Activated CD4-positive, alpha-beta T cell treated with anti-CD3 and anti-CD28 coated beads for 36 hours (primary cell): Measurements from ENCODE around the gene SCYGR5. TPM values are rescaled to one million over a fixed set of nuclear protein-coding genes. Genes with fewer than 3 reads are reported as not detected.
"Not testable (repeated sequence)": the region's sequence is repeated elsewhere in the genome, so short reads cannot be mapped to it uniquely, and the experiment has no call there.

Experiments used
- ATAC-seq: fragments of 200-7000 bp; cut with Tn5 transposase; one replicate; pipeline ENCODE4 v1.10.0; 2021; ENCODE audit warnings: mild to moderate bottlenecking, moderate library complexity
- CTCF ChIA-PET: fragments of 350-600 bp; sonication (Branson Sonifier 250); formaldehyde crosslinking; loops from one replicate; lab custom pipeline; 2021; ENCODE audit warnings: antibody characterized with exemption; lab: Charles Lee
- POLR2A ChIA-PET: fragments of 350-600 bp; sonication (Branson Sonifier 250); formaldehyde crosslinking; loops from one replicate; lab custom pipeline; 2021; ENCODE audit warnings: antibody characterized with exemption, inconsistent platforms; lab: Charles Lee
- DNase-seq: peaks from one replicate; pipeline ENCODE4 v3.0.0-alpha.2; 2020
- H3K27ac Mint-ChIP-seq: one replicate; pipeline ENCODE4 v1.8.0; 2021; ENCODE audit warnings: mixed read lengths
- H3K27me3 Mint-ChIP-seq: one replicate; pipeline ENCODE4 v1.8.0; 2021; ENCODE audit warnings: mixed read lengths
- H3K36me3 Mint-ChIP-seq: one replicate; pipeline ENCODE4 v1.8.0; 2021; ENCODE audit warnings: low read depth, mixed read lengths
- H3K4me1 Mint-ChIP-seq: one replicate; pipeline ENCODE4 v1.8.0; 2021; ENCODE audit warnings: mixed read lengths
- H3K4me3 Mint-ChIP-seq: one replicate; pipeline ENCODE4 v1.8.0; 2021; ENCODE audit warnings: mild to moderate bottlenecking, moderate library complexity, mixed read lengths
- H3K9me3 Mint-ChIP-seq: one replicate; pipeline ENCODE4 v1.8.0; 2021; ENCODE audit warnings: low read depth, mixed read lengths
- intact Hi-C, 2 experiments: fragments of 100-400 bp; cut with DNase I in 1 of 2; cut with micrococcal nuclease in 1 of 2; formaldehyde crosslinking; loops; one replicate each; pipeline versions ENCODE4 v1.14.2 to v1.15.1; 2022 to 2024; cut with DNase I, micrococcal nuclease
- total RNA-seq, 2 experiments: library from RNA; stranded (reverse); gene quantifications; one replicate each; pipeline ENCODE4 v1.2.3, GENCODE V29; 2021

Gene SCYGR5
- total RNA-seq, 2 experiments from 2014 or later: not detected

- Mint-ChIP-seq H3K4me1 (no peaks in the 10 kb centered on the region), H3K36me3 (no peaks in the 10 kb centered on the region), H3K27ac (no peak overlapping the region), H3K9me3 (no peaks in the 10 kb centered on the region), H3K27me3 (peaks cover 9% of the 10 kb centered on the region), H3K4me3 (no peak overlapping the region)
- intact Hi-C loops: no loop called here
- CTCF ChIA-PET: interaction anchor here (0.6 to 1.3 kb wide), 4 partner anchors 10 to 14 kb away, joined by 3 to 7 read pairs (median 3); no protein-coding TSS in a partner anchor
- POLR2A ChIA-PET: no interaction called here
- DNase-seq (no peak), ATAC-seq (no peak)
These were observed 22.5 kb upstream of the SCYGR5 start for GRCh38 chr2:227643990-227644551.

GRCh38 chr2:227653419-227653818 lies 13.2 kb upstream of the SCYGR5 start:
- Mint-ChIP-seq H3K9me3 (no peaks in the 10 kb centered on the region), H3K4me1 (peaks cover 5% of the 10 kb centered on the region), H3K4me3 (no peak overlapping the region), H3K36me3 (no peaks in the 10 kb centered on the region), H3K27me3 (peaks cover 18% of the 10 kb centered on the region), H3K27ac (no peak overlapping the region)
- DNase-seq (no peak), ATAC-seq (no peak)
- ChIA-PET CTCF (interaction anchor here (0.9 kb wide), 1 partner anchor 20 kb away, joined by 3 read pairs; no protein-coding TSS in a partner anchor), POLR2A (no interaction called here)
- intact Hi-C loops: loop anchor here in 1 of 2 experiments (10.0 kb wide), 1 partner anchor 249 kb away; no protein-coding TSS in a partner anchor

- POLR2A ChIA-PET: no interaction called here
- CTCF ChIA-PET: no interaction called here
- no peaks in the 10 kb centered on the region for H3K9me3 Mint-ChIP-seq
- no peak for ATAC-seq
- DNase-seq: no peak
- H3K27ac Mint-ChIP-seq: no peak overlapping the region
- intact Hi-C loops: loop anchor here (2.0 to 10.0 kb wide), 2 partner anchors 28 to 250 kb away; no protein-coding TSS in a partner anchor
- no peak overlapping the region for H3K4me3 Mint-ChIP-seq
- peaks cover 5% of the 10 kb centered on the region for H3K4me1 Mint-ChIP-seq
- H3K27me3 Mint-ChIP-seq: peaks cover 14% of the 10 kb centered on the region
- H3K36me3 Mint-ChIP-seq: no peaks in the 10 kb centered on the region
These were observed 12.2 kb upstream of the SCYGR5 start for GRCh38 chr2:227654426-227654825.

- DNase-seq: no peak
- H3K4me1 Mint-ChIP-seq: peaks cover 5% of the 10 kb centered on the region
- ChIA-PET POLR2A (no interaction called here), CTCF (interaction anchor here (0.6 to 1.0 kb wide), 2 partner anchors 11 to 32 kb away, joined by 3 to 4 read pairs; no protein-coding TSS in a partner anchor)
- no peak overlapping the region for H3K27ac Mint-ChIP-seq
- H3K9me3 Mint-ChIP-seq: no peaks in the 10 kb centered on the region
- H3K36me3 Mint-ChIP-seq: no peaks in the 10 kb centered on the region
- H3K4me3 Mint-ChIP-seq: no peak overlapping the region
- H3K27me3 Mint-ChIP-seq: peaks cover 12% of the 10 kb centered on the region
- intact Hi-C loops: loop anchor here (2.0 to 10.0 kb wide), 6 partner anchors 29 to 251 kb away; no protein-coding TSS in a partner anchor
- peak; percentile 84 for ATAC-seq
These were observed 11.2 kb upstream of the SCYGR5 start for GRCh38 chr2:227655454-227655853.

- peaks cover 12% of the 10 kb centered on the region for H3K27me3 Mint-ChIP-seq
These were observed 9.3 kb upstream of the SCYGR5 start for GRCh38 chr2:227657199-227657845.

GRCh38 chr2:227661025-227661649 lies 5.5 kb upstream of the SCYGR5 start:
- Mint-ChIP-seq H3K9me3 (no peaks in the 10 kb centered on the region), H3K36me3 (no peaks in the 10 kb centered on the region), H3K27me3 (peaks cover 4% of the 10 kb centered on the region), H3K27ac (no peak overlapping the region), H3K4me1 (no peaks in the 10 kb centered on the region), H3K4me3 (no peak overlapping the region)
- ChIA-PET CTCF (interaction anchor here (3.7 kb wide), 1 partner anchor 105 kb away, joined by 55 read pairs; no protein-coding TSS in a partner anchor), POLR2A (no interaction called here)
- DNase-seq (no peak), ATAC-seq (no peak)
- intact Hi-C loops: no loop called here

More at GRCh38 chr2:227657199-227657845, 9.3 kb upstream of the SCYGR5 start:
- peaks cover 5% of the 10 kb centered on the region for H3K4me1 Mint-ChIP-seq
- H3K4me3 Mint-ChIP-seq: no peak overlapping the region
- H3K27ac Mint-ChIP-seq: no peak overlapping the region
- ATAC-seq (no peak), DNase-seq (no peak)
- CTCF ChIA-PET: interaction anchor here (0.6 to 3.7 kb wide), 26 partner anchors 8 to 533 kb away, joined by 3 to 55 read pairs (median 4); partner anchors contain the start of gene SCYGR5
- no peaks in the 10 kb centered on the region for H3K36me3 Mint-ChIP-seq
- POLR2A ChIA-PET: no interaction called here
- intact Hi-C loops: loop anchor here (5.0 to 10.0 kb wide), 5 partner anchors 175 to 253 kb away; no protein-coding TSS in a partner anchor
- H3K9me3 Mint-ChIP-seq: no peaks in the 10 kb centered on the region

GRCh38 chr2:227661827-227662226 lies 4.8 kb upstream of the SCYGR5 start:
- peaks cover 4% of the 10 kb centered on the region for H3K27me3 Mint-ChIP-seq
- H3K27ac Mint-ChIP-seq: no peak overlapping the region
- H3K9me3 Mint-ChIP-seq: no peaks in the 10 kb centered on the region
- no peaks in the 10 kb centered on the region for H3K36me3 Mint-ChIP-seq
- ChIA-PET CTCF (interaction anchor here (1.1 kb wide), 1 partner anchor 104 kb away, joined by 3 read pairs; no protein-coding TSS in a partner anchor), POLR2A (no interaction called here)
- H3K4me1 Mint-ChIP-seq: no peaks in the 10 kb centered on the region
- intact Hi-C loops: no loop called here
- ATAC-seq (no peak), DNase-seq (no peak)
- no peak overlapping the region for H3K4me3 Mint-ChIP-seq

GRCh38 chr2:227665189-227665940 lies 1.2 kb upstream of the SCYGR5 start:
- no peaks in the 10 kb centered on the region for H3K4me1 Mint-ChIP-seq
- POLR2A ChIA-PET: no interaction called here
- no peak overlapping the region for H3K4me3 Mint-ChIP-seq
- H3K36me3 Mint-ChIP-seq: no peaks in the 10 kb centered on the region
- DNase-seq (no peak), ATAC-seq (no peak)
- CTCF ChIA-PET: interaction anchor here (0.6 to 1.4 kb wide), 2 partner anchors 134 to 224 kb away, joined by 3 read pairs; no protein-coding TSS in a partner anchor
- no peak overlapping the region for H3K27ac Mint-ChIP-seq
- peaks cover 2% of the 10 kb centered on the region for H3K27me3 Mint-ChIP-seq
- no peaks in the 10 kb centered on the region for H3K9me3 Mint-ChIP-seq
- intact Hi-C loops: no loop called here

GRCh38 chr2:227671170-227671905 lies 4.7 kb downstream of the SCYGR5 start:
- CTCF ChIA-PET: no interaction called here
- DNase-seq (no peak), ATAC-seq (no peak)
- Mint-ChIP-seq H3K9me3 (no peaks in the 10 kb centered on the region), H3K4me3 (no peak overlapping the region), H3K27ac (no peak overlapping the region), H3K27me3 (no peaks in the 10 kb centered on the region), H3K36me3 (no peaks in the 10 kb centered on the region), H3K4me1 (no peaks in the 10 kb centered on the region)
- intact Hi-C loops: no loop called here
- POLR2A ChIA-PET: no interaction called here

- ATAC-seq, H3K27me3 Mint-ChIP-seq, H3K36me3 Mint-ChIP-seq, POLR2A ChIA-PET, H3K27ac Mint-ChIP-seq, DNase-seq, H3K9me3 Mint-ChIP-seq, intact Hi-C loops, H3K4me1 Mint-ChIP-seq, H3K4me3 Mint-ChIP-seq: not testable (repeated sequence)
- CTCF ChIA-PET: interaction anchor here (1.8 kb wide), 1 partner anchor 15 kb away, joined by 4 read pairs; no protein-coding TSS in a partner anchor
These were observed 7.0 kb downstream of the SCYGR5 start for GRCh38 chr2:227673620-227674019.
